Measurements from ENCODE around the gene LACTB. TPM values are rescaled to one million over a fixed set of nuclear protein-coding genes. Genes with fewer than 3 reads are reported as not detected.
A peak's percentile ranks its signal among the peaks of the same experiment; 100 is the strongest.

LACTB gene
- total RNA-seq = 10 to 100 TPM; 17.1 to 29.1 (median 26.4) TPM
- 23.0 TPM for total RNA-seq (2013)

DNA sequence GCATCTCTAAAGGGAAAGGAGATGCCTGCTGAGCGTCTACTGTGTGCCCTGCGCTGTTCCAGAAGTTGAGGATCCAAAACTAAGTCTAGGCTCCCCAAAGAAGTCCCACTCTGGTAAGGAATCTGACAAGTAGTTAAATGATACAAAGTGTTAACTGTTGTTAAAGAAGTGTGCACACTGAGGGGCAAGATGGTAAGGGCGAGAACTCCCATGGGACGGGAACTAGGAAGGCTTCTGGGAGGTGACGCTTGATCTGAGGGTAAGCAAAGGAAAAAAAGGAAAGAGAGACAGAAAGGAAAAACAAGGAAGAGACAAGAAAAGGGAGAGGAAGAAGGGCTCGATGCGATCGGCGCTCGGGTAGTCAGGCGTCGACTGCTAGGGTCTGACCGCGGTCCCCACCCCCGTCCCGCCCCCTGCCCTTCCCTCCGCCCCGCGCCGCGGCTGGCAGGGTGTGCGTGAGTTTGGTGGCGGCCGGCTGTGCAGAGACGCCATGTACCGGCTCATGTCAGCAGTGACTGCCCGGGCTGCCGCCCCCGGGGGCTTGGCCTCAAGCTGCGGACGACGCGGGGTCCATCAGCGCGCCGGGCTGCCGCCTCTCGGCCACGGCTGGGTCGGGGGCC, at the start of gene LACTB:
TSS of gene LACTB (plus strand) at position 480 of the 620 bp plus-strand sequence. CDS start at position 491, 11 bp downstream.
- peaks cover 12 to 19% of the 10 kb centered on the region in 2 donors for H3K4me1 Mint-ChIP-seq
- TF ChIP-seq CTCF (IDR thresholded peaks at IDR 0.05) = no peak
- peak; percentile 70 to 91 for DNase-seq

DNA sequence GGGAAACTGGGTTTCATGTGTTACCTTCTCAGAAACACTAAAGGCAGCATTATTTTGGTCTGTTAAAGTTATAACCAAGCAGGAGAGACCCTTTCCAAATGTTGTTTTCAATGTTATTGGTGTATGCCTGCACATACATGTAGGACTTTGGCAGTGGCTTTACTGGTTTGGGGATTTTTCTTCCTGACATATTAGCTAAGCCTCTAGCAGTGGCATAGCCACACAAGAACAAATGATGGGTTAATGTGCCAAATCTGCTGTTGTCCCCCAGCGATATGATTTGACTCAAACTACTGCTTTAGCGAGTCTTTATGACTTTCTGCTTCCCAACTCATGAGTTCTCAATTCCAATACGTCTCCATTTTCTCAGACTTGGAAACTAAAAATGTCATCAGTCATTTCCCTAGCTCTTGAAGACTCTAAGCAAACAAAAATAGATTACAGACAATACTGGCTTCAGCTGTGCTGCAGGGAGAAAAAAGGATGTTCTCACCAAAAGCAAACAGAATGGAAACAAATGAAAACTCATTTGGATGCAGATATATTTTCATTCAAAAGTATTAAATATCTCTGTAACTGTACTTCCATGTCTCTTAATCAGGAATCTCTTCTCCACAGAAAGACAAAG, 49.5 kb upstream of the LACTB start:
- Mint-ChIP-seq H3K36me3 (peaks cover 11% of the 10 kb centered on the region), H3K9me3 (no peaks in the 10 kb centered on the region), H3K4me1 (peaks cover 13 to 17% of the 10 kb centered on the region in 2 donors), H3K27ac (no peak overlapping the region), H3K4me3 (no peak overlapping the region), H3K27me3 (ENCODE audit: low read depth in 2 of 2) (no peaks in the 10 kb centered on the region)
- Histone ChIP-seq H3K27me3 (ENCODE audit: control insufficient read depth, insufficient read depth, low read length) (no peaks in the 10 kb centered on the region), H3K4me3 (ENCODE audit: low read length) (no peak overlapping the region), H3K4me1 (ENCODE audit: control insufficient read depth, insufficient read depth, low read length) (peaks cover 8% of the 10 kb centered on the region), H3K27ac (ENCODE audit: low read length) (no peak overlapping the region), H3K9me3 (ENCODE audit: control insufficient read depth, insufficient read depth, low read length) (no peaks in the 10 kb centered on the region), H3K36me3 (ENCODE audit: control insufficient read depth, insufficient read depth, low read length) (no peaks in the 10 kb centered on the region)
- ATAC-seq (no peak), DNase-seq (no peak)
- no peak for TF ChIP-seq CTCF (IDR thresholded peaks at IDR 0.05)
- 98% methylated on average over 3 of the region's 3 CpGs for whole genome bisulfite sequencing (ENCODE audit: insufficient coverage)
- intact Hi-C loops (cut with micrococcal nuclease) = no loop called here

More for the DNA sequence above, at the start of gene LACTB:
- Histone ChIP-seq H3K9me3 (ENCODE audit: control insufficient read depth, insufficient read depth, low read length) (peaks cover 10% of the 10 kb centered on the region), H3K27ac (ENCODE audit: low read length) (peak within 1 kb of the TSS; percentile 93), H3K4me3 (ENCODE audit: low read length) (peak within 1 kb of the TSS; percentile 96), H3K27me3 (ENCODE audit: control insufficient read depth, insufficient read depth, low read length) (no peaks in the 10 kb centered on the region), H3K4me1 (ENCODE audit: control insufficient read depth, insufficient read depth, low read length) (peaks cover 4% of the 10 kb centered on the region), H3K36me3 (ENCODE audit: control insufficient read depth, insufficient read depth, low read length) (peaks cover 2% of the 10 kb centered on the region)
- intact Hi-C loops (cut with micrococcal nuclease) = loop anchor here (5.0 kb wide), 2 partner anchors 36 to 71 kb away; partner anchors contain the start of gene RPS27L
- H3K36me3 Mint-ChIP-seq = peaks cover 10% of the 10 kb centered on the region
- peak within 1 kb of the TSS; percentile 90 for H3K4me3 Mint-ChIP-seq
- H3K27ac Mint-ChIP-seq = peak within 1 kb of the TSS; percentile 83 to 87
- H3K9me3 Mint-ChIP-seq = peaks cover 0 to 3% of the 10 kb centered on the region in 2 donors
- peak; percentile 79 to 90 (median 80) for ATAC-seq
- no peaks in the 10 kb centered on the region for H3K27me3 Mint-ChIP-seq (ENCODE audit: low read depth in 2 of 2)
- WGBS (ENCODE audit: insufficient coverage) = 9% methylated on average over 40 of the region's 40 CpGs

- H3K9me3 Mint-ChIP-seq = no peaks in the 10 kb centered on the region
- Histone ChIP-seq H3K9me3 (ENCODE audit: control insufficient read depth, insufficient read depth, low read length) (no peaks in the 10 kb centered on the region), H3K27ac (ENCODE audit: low read length) (no peak overlapping the region), H3K4me3 (ENCODE audit: low read length) (no peak overlapping the region), H3K36me3 (ENCODE audit: control insufficient read depth, insufficient read depth, low read length) (no peaks in the 10 kb centered on the region), H3K27me3 (ENCODE audit: control insufficient read depth, insufficient read depth, low read length) (no peaks in the 10 kb centered on the region), H3K4me1 (ENCODE audit: control insufficient read depth, insufficient read depth, low read length) (peaks cover 8% of the 10 kb centered on the region)
- no peak for DNase-seq
- H3K27me3 Mint-ChIP-seq (ENCODE audit: low read depth in 2 of 2) = peaks cover 0 to 2% of the 10 kb centered on the region in 2 donors
- intact Hi-C loops (cut with micrococcal nuclease) = no loop called here
- no peak for TF ChIP-seq CTCF (IDR thresholded peaks at IDR 0.05)
- peaks cover 11% of the 10 kb centered on the region for H3K36me3 Mint-ChIP-seq
- 95% methylated on average over 9 of the region's 9 CpGs for WGBS (ENCODE audit: insufficient coverage)
- no peak overlapping the region for H3K4me3 Mint-ChIP-seq
- no peak overlapping the region for H3K27ac Mint-ChIP-seq
- H3K4me1 Mint-ChIP-seq = peaks cover 14 to 18% of the 10 kb centered on the region in 2 donors
- no peak for ATAC-seq
These were observed 48.8 kb upstream of the LACTB start for GRCh38 chr15:63072809-63073277.
